Neural cell (in vitro differentiated cells): ENCODE data around the gene SIX2. TPM values are rescaled to one million over a fixed set of nuclear protein-coding genes. Genes with fewer than 3 reads are reported as not detected.
A peak's percentile ranks its signal among the peaks of the same experiment; 100 is the strongest.

Experiments
- H2AFZ ChIP-seq: fragments of 200-600, 300-800 bp; sonication (generic), shearing (Covaris generic); 2 replicates; pipeline ENCODE4 v1.6.0; 2014; ENCODE audit warnings: low read depth, mild to moderate bottlenecking, antibody characterized with exemption, low read length, moderate library complexity
- H3F3A ChIP-seq: fragments of 200-600 bp; shearing (Covaris generic); 2 replicates; pipeline ENCODE4 v1.6.1; 2016; ENCODE audit warnings: mild to moderate bottlenecking, moderate library complexity, mixed read lengths, antibody characterized with exemption, low read length; ENCODE audit not compliant: insufficient read depth, poor library complexity, severe bottlenecking
- H3K27ac ChIP-seq: fragments of 200-600, 300-800 bp; sonication (generic), shearing (Covaris generic); 2 replicates; pipeline ENCODE4 v1.5.1; 2014; ENCODE audit warnings: mild to moderate bottlenecking, low read length, moderate library complexity
- H3K27me3 ChIP-seq: fragments of 300-800, 200-600 bp; sonication (generic), shearing (Covaris generic); 2 replicates; pipeline ENCODE4 v1.6.0; 2014; ENCODE audit warnings: mild to moderate bottlenecking, low read depth, low read length, moderate library complexity; ENCODE audit not compliant: insufficient read depth
- H3K36me3 ChIP-seq: fragments of 300-800, 200-600 bp; sonication (generic), shearing (Covaris generic); 2 replicates; pipeline ENCODE4 v1.5.1; 2014; ENCODE audit warnings: mild to moderate bottlenecking, antibody characterized with exemption, low read length, moderate library complexity; ENCODE audit not compliant: insufficient read depth
- H3K4me2 ChIP-seq: fragments of 300-800, 200-600 bp; sonication (generic), shearing (Covaris generic); 2 replicates; pipeline ENCODE4 v1.6.0; 2014; ENCODE audit warnings: mild to moderate bottlenecking, low read length
- H3K4me3 ChIP-seq: fragments of 300-800, 200-600 bp; sonication (generic), shearing (Covaris generic); 2 replicates; pipeline ENCODE4 v1.5.1; 2014; ENCODE audit warnings: mild to moderate bottlenecking, low read length, moderate library complexity
- H3K79me2 ChIP-seq: fragments of 200-600 bp; shearing (Covaris generic); replicated peaks from 2 replicates; pipeline ENCODE4 v1.6.0; 2014; ENCODE audit warnings: mild to moderate bottlenecking, low read length, moderate library complexity; ENCODE audit not compliant: insufficient read depth
- H3K9ac ChIP-seq: fragments of 300-800, 200-600 bp; sonication (generic), shearing (Covaris generic); 2 replicates; pipeline ENCODE4 v1.6.1; 2016; ENCODE audit warnings: mild to moderate bottlenecking, low read length, mixed read lengths
- H3K9me2 ChIP-seq: fragments of 200-600 bp; shearing (Covaris generic); 2 replicates; pipeline ENCODE4 v1.6.1; 2016; ENCODE audit warnings: mild to moderate bottlenecking, low read length, mixed read lengths; ENCODE audit not compliant: insufficient read depth
- H3K9me3 ChIP-seq: fragments of 200-600, 300-800 bp; sonication (generic), shearing (Covaris generic); 2 replicates; pipeline ENCODE4 v1.6.1; 2016; ENCODE audit warnings: mild to moderate bottlenecking, mixed run types, low read length, moderate library complexity, mixed read lengths
- H4K20me1 ChIP-seq: fragments of 200-600 bp; shearing (Covaris generic); 2 replicates; pipeline ENCODE4 v1.6.1; 2016; ENCODE audit warnings: mild to moderate bottlenecking, mixed run types; ENCODE audit not compliant: insufficient read depth
- EP300 ChIP-seq: fragments of 450-650 bp; conservative IDR thresholded peaks from 2 replicates; pipeline ENCODE4 v1.6.1; 2014; ENCODE audit warnings: antibody characterized with exemption, mild to moderate bottlenecking, moderate library complexity; ENCODE audit not compliant: poor library complexity, severe bottlenecking
- EZH2 ChIP-seq: fragments of 200-600, 300-800 bp; shearing (Covaris generic), sonication (generic); IDR thresholded peaks from 2 replicates; pipeline ENCODE4 v1.6.1; 2014; ENCODE audit warnings: antibody characterized with exemption, low read length, borderline replicate concordance, mild to moderate bottlenecking; ENCODE audit not compliant: insufficient read depth, poor library complexity, severe bottlenecking
- POLR2AphosphoS5 ChIP-seq: IDR thresholded peaks from 2 replicates; pipeline ENCODE4 v1.6.1; 2012
- RAD21 ChIP-seq: fragments of 450-650 bp; conservative IDR thresholded peaks from 2 replicates; pipeline ENCODE4 v1.6.1; 2014; ENCODE audit warnings: antibody characterized with exemption, mild to moderate bottlenecking, moderate library complexity
- SMC3 ChIP-seq: fragments of 450-650 bp; conservative IDR thresholded peaks from 2 replicates; pipeline ENCODE4 v1.6.1; 2014; ENCODE audit warnings: antibody characterized with exemption, mild to moderate bottlenecking, moderate library complexity; ENCODE audit not compliant: poor library complexity
- TAF1 ChIP-seq: IDR thresholded peaks from 2 replicates; pipeline ENCODE4 v1.6.1; 2012; ENCODE audit warnings: low read depth
- polyA minus RNA-seq: library from RNA; depleted of rRNA, polyadenylated mRNA; stranded (reverse); fragments of >200 nt; gene quantifications from 2 replicates; pipeline ENCODE4 v1.2.3, GENCODE V29; 2014
- polyA plus RNA-seq: library from polyadenylated mRNA; depleted of rRNA; stranded (reverse); fragments of >200 nt; gene quantifications from 2 replicates; pipeline ENCODE4 v1.2.3, GENCODE V29; 2014
- TF ChIP-seq, protein P1 (sequence below): fragments of 450-650 bp; IDR thresholded peaks from 2 replicates; pipeline ENCODE4 v1.5.1; 2014; ENCODE audit warnings: antibody characterized with exemption, mild to moderate bottlenecking, moderate library complexity; ENCODE audit not compliant: poor library complexity, severe bottlenecking
- TF ChIP-seq, protein P2 (sequence below): IDR thresholded peaks from 2 replicates; pipeline ENCODE4 v1.6.1; 2012; ENCODE audit warnings: borderline replicate concordance

Gene SIX2
- polyA plus RNA-seq = 0.16 TPM in 1 of 2 replicates, not detected in the other
- not detected in 2 replicates for polyA minus RNA-seq

DNA sequence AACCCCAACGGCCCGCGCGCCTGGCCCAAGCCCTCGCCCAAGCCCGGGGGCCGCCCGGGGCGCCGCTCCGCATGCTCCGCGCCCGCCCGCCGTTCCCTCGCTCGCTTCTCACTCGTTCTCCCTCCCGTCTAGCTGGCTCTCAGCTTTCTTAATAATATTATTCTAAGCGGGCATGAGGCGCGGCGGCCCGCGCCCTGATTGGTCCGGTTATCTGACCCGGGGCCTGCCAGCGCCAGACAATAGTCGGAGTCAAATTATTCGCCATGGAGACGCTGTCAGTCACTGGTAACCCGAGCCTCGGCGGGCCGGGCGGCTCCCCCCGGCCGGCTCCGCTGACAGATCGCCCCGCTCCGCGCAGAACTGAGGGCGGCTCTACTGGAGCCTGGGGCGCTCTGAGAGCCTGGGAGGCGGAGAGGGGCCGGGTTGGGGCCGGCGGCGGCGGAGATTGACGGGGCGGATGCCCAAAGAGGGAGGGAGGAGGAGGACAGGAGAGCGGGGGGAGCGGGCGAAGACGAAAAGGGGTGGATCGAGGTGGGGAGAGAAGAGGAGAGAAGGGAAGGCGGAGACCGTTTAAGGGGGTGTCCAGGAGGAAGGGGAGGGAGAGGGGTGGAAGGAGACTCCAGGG is at the start of gene SIX2:
Gene SIX2, minus strand, starts transcription at position 150 of the 625 bp plus-strand sequence. CDS start 342 bp downstream, outside the sequence.
- peaks cover 100% of the 10 kb centered on the region for H3K27me3 ChIP-seq
- H3K4me3 ChIP-seq = peak within 1 kb of the TSS; percentile 63
- no peak within 1 kb of the TSS for H2AFZ ChIP-seq
- no peaks in the 10 kb centered on the region for H3K36me3 ChIP-seq
- H3K4me2 ChIP-seq = peak within 1 kb of the TSS; percentile 44
- H3K9ac ChIP-seq = peak within 1 kb of the TSS; percentile 44
- H3K9me3 ChIP-seq = no peaks in the 10 kb centered on the region
- no peaks in the 10 kb centered on the region for H3F3A ChIP-seq
- H4K20me1 ChIP-seq = no peaks in the 10 kb centered on the region
- H3K79me2 ChIP-seq = no peaks in the 10 kb centered on the region
- TF ChIP-seq EZH2 (peak; percentile 95), POLR2AphosphoS5 (no peak)
- TF ChIP-seq, protein P1, sequence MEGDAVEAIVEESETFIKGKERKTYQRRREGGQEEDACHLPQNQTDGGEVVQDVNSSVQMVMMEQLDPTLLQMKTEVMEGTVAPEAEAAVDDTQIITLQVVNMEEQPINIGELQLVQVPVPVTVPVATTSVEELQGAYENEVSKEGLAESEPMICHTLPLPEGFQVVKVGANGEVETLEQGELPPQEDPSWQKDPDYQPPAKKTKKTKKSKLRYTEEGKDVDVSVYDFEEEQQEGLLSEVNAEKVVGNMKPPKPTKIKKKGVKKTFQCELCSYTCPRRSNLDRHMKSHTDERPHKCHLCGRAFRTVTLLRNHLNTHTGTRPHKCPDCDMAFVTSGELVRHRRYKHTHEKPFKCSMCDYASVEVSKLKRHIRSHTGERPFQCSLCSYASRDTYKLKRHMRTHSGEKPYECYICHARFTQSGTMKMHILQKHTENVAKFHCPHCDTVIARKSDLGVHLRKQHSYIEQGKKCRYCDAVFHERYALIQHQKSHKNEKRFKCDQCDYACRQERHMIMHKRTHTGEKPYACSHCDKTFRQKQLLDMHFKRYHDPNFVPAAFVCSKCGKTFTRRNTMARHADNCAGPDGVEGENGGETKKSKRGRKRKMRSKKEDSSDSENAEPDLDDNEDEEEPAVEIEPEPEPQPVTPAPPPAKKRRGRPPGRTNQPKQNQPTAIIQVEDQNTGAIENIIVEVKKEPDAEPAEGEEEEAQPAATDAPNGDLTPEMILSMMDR = no peak
- TF ChIP-seq, protein P2, sequence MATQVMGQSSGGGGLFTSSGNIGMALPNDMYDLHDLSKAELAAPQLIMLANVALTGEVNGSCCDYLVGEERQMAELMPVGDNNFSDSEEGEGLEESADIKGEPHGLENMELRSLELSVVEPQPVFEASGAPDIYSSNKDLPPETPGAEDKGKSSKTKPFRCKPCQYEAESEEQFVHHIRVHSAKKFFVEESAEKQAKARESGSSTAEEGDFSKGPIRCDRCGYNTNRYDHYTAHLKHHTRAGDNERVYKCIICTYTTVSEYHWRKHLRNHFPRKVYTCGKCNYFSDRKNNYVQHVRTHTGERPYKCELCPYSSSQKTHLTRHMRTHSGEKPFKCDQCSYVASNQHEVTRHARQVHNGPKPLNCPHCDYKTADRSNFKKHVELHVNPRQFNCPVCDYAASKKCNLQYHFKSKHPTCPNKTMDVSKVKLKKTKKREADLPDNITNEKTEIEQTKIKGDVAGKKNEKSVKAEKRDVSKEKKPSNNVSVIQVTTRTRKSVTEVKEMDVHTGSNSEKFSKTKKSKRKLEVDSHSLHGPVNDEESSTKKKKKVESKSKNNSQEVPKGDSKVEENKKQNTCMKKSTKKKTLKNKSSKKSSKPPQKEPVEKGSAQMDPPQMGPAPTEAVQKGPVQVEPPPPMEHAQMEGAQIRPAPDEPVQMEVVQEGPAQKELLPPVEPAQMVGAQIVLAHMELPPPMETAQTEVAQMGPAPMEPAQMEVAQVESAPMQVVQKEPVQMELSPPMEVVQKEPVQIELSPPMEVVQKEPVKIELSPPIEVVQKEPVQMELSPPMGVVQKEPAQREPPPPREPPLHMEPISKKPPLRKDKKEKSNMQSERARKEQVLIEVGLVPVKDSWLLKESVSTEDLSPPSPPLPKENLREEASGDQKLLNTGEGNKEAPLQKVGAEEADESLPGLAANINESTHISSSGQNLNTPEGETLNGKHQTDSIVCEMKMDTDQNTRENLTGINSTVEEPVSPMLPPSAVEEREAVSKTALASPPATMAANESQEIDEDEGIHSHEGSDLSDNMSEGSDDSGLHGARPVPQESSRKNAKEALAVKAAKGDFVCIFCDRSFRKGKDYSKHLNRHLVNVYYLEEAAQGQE = no peak
- no peaks in the 10 kb centered on the region for H3K9me2 ChIP-seq
- H3K27ac ChIP-seq = no peak within 1 kb of the TSS

DNA sequence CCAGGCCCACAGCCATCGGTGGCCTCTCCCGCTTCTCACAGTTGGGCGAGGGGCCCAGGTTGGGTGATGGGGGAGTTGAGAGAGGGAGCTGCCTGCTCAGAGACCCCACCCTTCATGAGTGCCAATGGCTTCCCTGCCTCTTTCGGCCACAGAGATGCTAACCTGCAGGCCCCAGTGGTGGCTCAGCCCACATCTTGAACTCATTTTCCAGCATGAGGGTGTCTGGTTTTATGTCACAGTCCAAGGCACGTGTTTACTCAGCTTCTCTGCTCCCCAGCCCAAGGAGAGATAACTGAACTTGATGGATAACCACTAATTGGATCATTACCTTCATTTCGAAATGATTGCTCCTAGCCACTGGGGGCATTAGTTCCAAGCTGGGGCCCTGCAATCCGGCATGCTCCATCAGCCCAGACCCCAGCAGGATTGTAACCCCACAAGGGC is 45.9 kb upstream of the SIX2 start:
- no peak overlapping the region for H3K4me2 ChIP-seq
- H3K4me3 ChIP-seq = no peak overlapping the region
- H3K79me2 ChIP-seq = no peaks in the 10 kb centered on the region
- no peaks in the 10 kb centered on the region for H3K36me3 ChIP-seq
- no peaks in the 10 kb centered on the region for H3K9me2 ChIP-seq
- no peak overlapping the region for H3K9ac ChIP-seq
- no peak overlapping the region for H3K27ac ChIP-seq
- no peaks in the 10 kb centered on the region for H3F3A ChIP-seq
- no peaks in the 10 kb centered on the region for H4K20me1 ChIP-seq
- TF ChIP-seq TAF1 (no peak), SMC3 (no peak), EP300 (no peak), RAD21 (no peak)
- TF ChIP-seq, protein P1 = no peak
- TF ChIP-seq, protein P2 = no peak
- H2AFZ ChIP-seq = no peak overlapping the region
- no peaks in the 10 kb centered on the region for H3K27me3 ChIP-seq
- no peaks in the 10 kb centered on the region for H3K9me3 ChIP-seq
